ENCODE data around the gene PDE8B. TPM values are rescaled to one million over a fixed set of nuclear protein-coding genes. Genes with fewer than 3 reads are reported as not detected.

Gene PDE8B
- total RNA-seq, 4 donors from 2014 or later, result 1.1 to 3.9 (median 1.5) TPM

- WGBS, result 53% methylated on average over 1 of the region's 1 CpG
These were observed 106.6 kb downstream of the PDE8B start for GRCh38 chr5:77316871-77317661.

GRCh38 chr5:77318060-77318459 lies 107.6 kb downstream of the PDE8B start:
- H3K27ac ChIP-seq, result no peak overlapping the region
- H3K4me3 ChIP-seq, result no peak overlapping the region
- WGBS, result 79% methylated on average over 2 of the region's 2 CpGs
- H3K9me3 ChIP-seq, result no peaks in the 10 kb centered on the region
- no peaks in the 10 kb centered on the region for H3K4me1 ChIP-seq
- DNase-seq (ENCODE audit: low spot score in 2 of 2), result no peak
- H3K36me3 ChIP-seq, result no peaks in the 10 kb centered on the region
- no peaks in the 10 kb centered on the region for H3K27me3 ChIP-seq
- no peak for TF ChIP-seq CTCF (IDR thresholded peaks at IDR 0.05)

More at GRCh38 chr5:77316871-77317661, 106.6 kb downstream of the PDE8B start:
- no peaks in the 10 kb centered on the region for H3K36me3 ChIP-seq
- no peak overlapping the region for H3K27ac ChIP-seq
- no peak overlapping the region for H3K4me3 ChIP-seq
- H3K27me3 ChIP-seq, result no peaks in the 10 kb centered on the region
- H3K9me3 ChIP-seq, result no peaks in the 10 kb centered on the region
- no peak for DNase-seq (ENCODE audit: low spot score in 2 of 2)
- H3K4me1 ChIP-seq, result no peaks in the 10 kb centered on the region
- no peak for TF ChIP-seq CTCF (IDR thresholded peaks at IDR 0.05)
- no peak for TF ChIP-seq EP300 (IDR thresholded peaks at IDR 0.05)
- no peak for TF ChIP-seq POLR2AphosphoS5 (IDR thresholded peaks at IDR 0.05)
- no peak for TF ChIP-seq POLR2A (IDR thresholded peaks at IDR 0.05)

GRCh38 chr5:77319117-77319804 lies 108.8 kb downstream of the PDE8B start:
- H3K4me1 ChIP-seq, result no peaks in the 10 kb centered on the region
- H3K9me3 ChIP-seq, result no peaks in the 10 kb centered on the region
- H3K4me3 ChIP-seq, result no peak overlapping the region
- TF ChIP-seq CTCF (IDR thresholded peaks at IDR 0.05) (no peak), EP300 (IDR thresholded peaks at IDR 0.05) (no peak), POLR2A (IDR thresholded peaks at IDR 0.05) (no peak)
- no peaks in the 10 kb centered on the region for H3K27me3 ChIP-seq
- DNase-seq (ENCODE audit: low spot score in 2 of 2), result no peak
- no peak overlapping the region for H3K27ac ChIP-seq
- 89% methylated on average over 5 of the region's 5 CpGs for WGBS
- no peaks in the 10 kb centered on the region for H3K36me3 ChIP-seq

- Histone ChIP-seq H3K36me3 (no peaks in the 10 kb centered on the region), H3K4me1 (no peaks in the 10 kb centered on the region), H3K27ac (no peak overlapping the region), H3K4me3 (no peak overlapping the region), H3K9me3 (no peaks in the 10 kb centered on the region), H3K27me3 (no peaks in the 10 kb centered on the region)
- WGBS, result 92% methylated on average over 4 of the region's 4 CpGs
- TF ChIP-seq EP300 (IDR thresholded peaks at IDR 0.05) (no peak), POLR2A (IDR thresholded peaks at IDR 0.05) (no peak), POLR2AphosphoS5 (IDR thresholded peaks at IDR 0.05) (no peak), CTCF (IDR thresholded peaks at IDR 0.05) (no peak)
- no peak for DNase-seq (ENCODE audit: low spot score in 2 of 2)
These were observed 111.4 kb downstream of the PDE8B start for GRCh38 chr5:77321793-77322394.

- no peaks in the 10 kb centered on the region for H3K9me3 ChIP-seq
- no peak for DNase-seq (ENCODE audit: low spot score in 2 of 2)
These were observed 111.9 kb downstream of the PDE8B start for GRCh38 chr5:77322406-77322805.

More at GRCh38 chr5:77322406-77322805, 111.9 kb downstream of the PDE8B start:
- Histone ChIP-seq H3K36me3 (no peaks in the 10 kb centered on the region), H3K4me3 (no peak overlapping the region), H3K4me1 (no peaks in the 10 kb centered on the region), H3K27me3 (no peaks in the 10 kb centered on the region), H3K27ac (no peak overlapping the region)
- WGBS, result 60% methylated on average over 4 of the region's 4 CpGs
- TF ChIP-seq POLR2A (IDR thresholded peaks at IDR 0.05), result no peak
- no peak for TF ChIP-seq CTCF (IDR thresholded peaks at IDR 0.05)
- TF ChIP-seq POLR2AphosphoS5 (IDR thresholded peaks at IDR 0.05), result no peak
- TF ChIP-seq EP300 (IDR thresholded peaks at IDR 0.05), result no peak

All from suprapubic skin (tissue), 4 donors.